Lower leg skin (tissue), 3 donors: ENCODE data around the gene SCP2.

Source experiments
- CTCF ChIP-seq, 3 donors: fragments of 450-650 bp; IDR thresholded peaks; one replicate each; pipeline ENCODE4 v1.5.1; 2016; ENCODE audit warnings: antibody characterized with exemption in 3 of 3, mild to moderate bottlenecking in 3 of 3, moderate library complexity in 2 of 3
- POLR2A ChIP-seq, 2 donors: fragments of 450-650 bp; IDR thresholded peaks; one replicate each; pipeline ENCODE4 v1.6.1; 2016 to 2017; ENCODE audit warnings: antibody characterized with exemption in 2 of 2, mild to moderate bottlenecking in 1 of 2, moderate library complexity in 1 of 2

GRCh38 chr1:53065391-53065790 lies 138.3 kb downstream of the SCP2 start:
- no peak for TF ChIP-seq CTCF (IDR thresholded peaks at IDR 0.05)
- TF ChIP-seq POLR2A (IDR thresholded peaks at IDR 0.05) = no peak
